ENCODE results near the gene FIS1. TPM values are rescaled to one million over a fixed set of nuclear protein-coding genes. Genes with fewer than 3 reads are reported as not detected.
A peak's percentile ranks its signal among the peaks of the same experiment; 100 is the strongest.
"Not testable (repeated sequence)": the region's sequence is repeated elsewhere in the genome, so short reads cannot be mapped to it uniquely, and the experiment has no call there.

The FIS1 gene
- total RNA-seq, 1 donor from 2014 or later, result 209 TPM

DNA sequence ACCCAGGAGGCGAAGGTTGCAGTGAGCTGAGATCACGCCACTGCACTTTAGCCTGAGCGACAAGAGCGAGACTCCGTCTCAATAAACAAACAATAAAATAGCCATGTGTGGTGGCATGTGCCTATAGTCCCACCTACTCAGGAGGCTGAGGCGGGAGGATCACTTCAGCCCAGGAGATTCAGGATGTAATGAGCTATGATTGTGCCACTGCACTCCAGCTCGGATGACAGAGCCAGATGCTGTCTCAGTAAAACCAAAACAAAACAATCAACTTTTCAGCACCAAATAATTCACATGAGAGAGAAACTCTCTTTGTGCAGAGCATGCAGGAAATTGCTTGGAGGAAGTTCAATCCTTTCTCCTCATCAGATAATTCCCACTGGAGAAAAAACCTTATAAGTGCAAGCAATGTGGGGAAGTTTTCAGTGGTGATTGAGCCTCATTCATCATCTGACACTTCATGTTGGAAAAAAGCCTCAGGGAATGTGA is 13.4 kb upstream of the FIS1 start:
- no peak for DNase-seq (ENCODE audit: low read depth)
- FAIRE-seq, result no peak
- TF ChIP-seq, protein P1, sequence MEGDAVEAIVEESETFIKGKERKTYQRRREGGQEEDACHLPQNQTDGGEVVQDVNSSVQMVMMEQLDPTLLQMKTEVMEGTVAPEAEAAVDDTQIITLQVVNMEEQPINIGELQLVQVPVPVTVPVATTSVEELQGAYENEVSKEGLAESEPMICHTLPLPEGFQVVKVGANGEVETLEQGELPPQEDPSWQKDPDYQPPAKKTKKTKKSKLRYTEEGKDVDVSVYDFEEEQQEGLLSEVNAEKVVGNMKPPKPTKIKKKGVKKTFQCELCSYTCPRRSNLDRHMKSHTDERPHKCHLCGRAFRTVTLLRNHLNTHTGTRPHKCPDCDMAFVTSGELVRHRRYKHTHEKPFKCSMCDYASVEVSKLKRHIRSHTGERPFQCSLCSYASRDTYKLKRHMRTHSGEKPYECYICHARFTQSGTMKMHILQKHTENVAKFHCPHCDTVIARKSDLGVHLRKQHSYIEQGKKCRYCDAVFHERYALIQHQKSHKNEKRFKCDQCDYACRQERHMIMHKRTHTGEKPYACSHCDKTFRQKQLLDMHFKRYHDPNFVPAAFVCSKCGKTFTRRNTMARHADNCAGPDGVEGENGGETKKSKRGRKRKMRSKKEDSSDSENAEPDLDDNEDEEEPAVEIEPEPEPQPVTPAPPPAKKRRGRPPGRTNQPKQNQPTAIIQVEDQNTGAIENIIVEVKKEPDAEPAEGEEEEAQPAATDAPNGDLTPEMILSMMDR (IDR thresholded peaks at IDR 0.05; ENCODE audit: insufficient read depth, low read length, severe bottlenecking), result no peak
- Histone ChIP-seq H3K27me3 (ENCODE audit: control insufficient read depth, insufficient read depth, low read length) (no peaks in the 10 kb centered on the region), H3K4me3 (ENCODE audit: low read depth, low read length) (no peak overlapping the region), H3K36me3 (ENCODE audit: control insufficient read depth, insufficient read depth, low read length) (no peaks in the 10 kb centered on the region)

DNA sequence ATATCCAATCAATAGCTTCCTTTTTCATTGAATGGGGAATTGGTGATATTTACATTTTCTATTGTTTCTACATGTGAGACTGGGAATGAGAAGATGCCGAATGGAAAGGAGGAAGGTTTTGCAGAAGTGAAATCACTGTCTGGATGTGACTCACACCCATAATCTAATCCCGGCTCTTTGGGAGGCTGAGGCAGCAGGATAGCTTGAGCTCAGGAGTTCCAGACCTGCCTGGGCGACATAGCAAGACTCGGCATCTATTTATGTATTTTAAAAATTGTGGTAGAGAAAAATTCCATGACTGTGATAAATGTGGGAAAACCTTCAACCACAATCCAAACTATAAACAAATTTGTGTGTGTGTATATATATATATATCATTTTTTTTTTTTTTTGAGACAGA is 10.9 kb upstream of the FIS1 start:
- FAIRE-seq (no peak), DNase-seq (ENCODE audit: low read depth) (peak; percentile 20)
- no peak overlapping the region for H3K4me3 ChIP-seq (ENCODE audit: low read depth, low read length)
- no peaks in the 10 kb centered on the region for H3K36me3 ChIP-seq (ENCODE audit: control insufficient read depth, insufficient read depth, low read length)
- H3K27me3 ChIP-seq (ENCODE audit: control insufficient read depth, insufficient read depth, low read length), result no peaks in the 10 kb centered on the region
- TF ChIP-seq, protein P1 (IDR thresholded peaks at IDR 0.05; ENCODE audit: insufficient read depth, low read length, severe bottlenecking), result no peak

DNA sequence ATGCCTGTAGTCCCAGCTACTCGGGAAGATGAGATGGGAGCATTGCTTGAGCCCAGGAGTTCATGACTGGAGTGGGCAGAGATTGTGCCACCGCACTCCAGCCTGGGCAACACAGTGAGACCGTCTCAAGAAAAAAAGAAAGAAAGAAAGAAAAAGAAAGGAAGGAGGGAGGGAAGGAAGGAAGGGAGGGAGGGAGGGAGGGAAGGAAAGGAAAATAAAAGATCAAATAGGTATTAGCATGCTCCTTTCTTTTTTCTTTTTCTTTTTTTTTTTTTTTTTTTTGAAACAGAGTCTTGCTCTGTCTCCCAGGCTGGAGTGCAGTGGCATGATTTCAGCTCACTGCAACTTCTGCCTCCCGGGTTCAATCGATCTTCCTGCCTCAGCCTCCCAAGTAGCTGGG is 8.3 kb upstream of the FIS1 start:
- H3K4me3 ChIP-seq (ENCODE audit: low read depth, low read length); H3K36me3 ChIP-seq (ENCODE audit: control insufficient read depth, insufficient read depth, low read length); DNase-seq (ENCODE audit: low read depth); H3K27me3 ChIP-seq (ENCODE audit: control insufficient read depth, insufficient read depth, low read length); FAIRE-seq: not testable (repeated sequence)

DNA sequence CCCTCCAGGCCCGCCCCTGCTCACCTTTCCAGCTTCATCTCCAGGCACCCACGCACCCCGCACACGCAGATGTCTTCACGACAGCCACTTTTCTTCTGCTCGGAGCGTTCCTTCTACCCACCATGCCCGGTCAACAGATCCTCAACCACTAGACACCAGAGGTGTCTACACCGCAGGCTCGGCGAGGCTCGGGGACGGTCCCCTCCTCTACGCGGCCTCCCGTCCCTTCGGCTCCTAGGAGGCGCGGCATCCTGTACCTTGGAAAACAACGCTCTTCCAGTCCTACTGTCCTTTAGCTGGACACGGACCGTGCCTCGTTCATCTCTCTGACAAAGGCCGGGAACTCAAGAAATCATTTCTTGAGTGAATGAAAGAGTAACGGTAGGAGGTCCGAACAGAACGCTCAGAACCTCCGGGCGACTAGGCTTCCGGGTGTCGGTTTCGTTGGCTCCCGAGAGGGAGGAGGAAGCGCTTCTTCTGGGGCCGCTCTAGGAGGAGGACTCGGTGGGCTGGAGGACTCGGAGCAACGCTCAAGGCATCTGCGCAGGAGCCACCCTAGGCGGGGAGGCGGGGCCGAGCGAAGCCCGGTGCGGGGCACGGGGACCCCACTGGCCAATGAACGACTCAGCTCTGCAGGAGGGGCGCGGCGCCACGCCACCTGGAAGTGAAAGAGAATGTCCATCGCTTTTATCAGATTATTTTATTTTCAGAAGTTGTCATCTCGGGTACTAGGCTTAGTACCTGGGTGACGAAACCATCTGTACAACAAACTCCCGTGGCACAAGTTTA is 7.2 kb upstream of the FIS1 start:
- FAIRE-seq (no peak), DNase-seq (ENCODE audit: low read depth) (peak; percentile 93)
- Histone ChIP-seq H3K27me3 (ENCODE audit: control insufficient read depth, insufficient read depth, low read length) (no peaks in the 10 kb centered on the region), H3K4me3 (ENCODE audit: low read depth, low read length) (peak overlapping the region; percentile 93), H3K36me3 (ENCODE audit: control insufficient read depth, insufficient read depth, low read length) (peaks cover 2% of the 10 kb centered on the region)
- TF ChIP-seq, protein P1 (IDR thresholded peaks at IDR 0.05; ENCODE audit: insufficient read depth, low read length, severe bottlenecking), result no peak

DNA sequence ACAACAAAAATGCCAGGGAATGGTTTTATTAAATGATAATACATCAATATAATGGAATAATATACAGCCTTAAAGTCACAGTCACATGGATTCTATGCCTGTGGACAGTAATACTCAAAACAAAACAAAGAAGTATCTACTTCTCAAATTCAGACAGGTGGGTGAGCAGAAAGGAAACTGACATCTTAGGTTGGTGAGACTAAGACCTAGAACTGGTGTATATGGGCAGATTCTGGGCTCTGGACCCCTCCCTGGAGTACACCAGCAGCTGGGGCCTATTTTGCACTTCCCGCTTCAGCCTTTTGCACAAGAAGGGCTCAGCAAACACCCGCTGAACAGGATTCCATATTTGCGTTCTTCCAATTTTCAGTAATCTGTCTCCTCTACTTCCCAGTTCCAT is 5.4 kb upstream of the FIS1 start:
- no peak for FAIRE-seq
- no peak for DNase-seq (ENCODE audit: low read depth)
- H3K4me3 ChIP-seq (ENCODE audit: low read depth, low read length), result no peak overlapping the region

DNA sequence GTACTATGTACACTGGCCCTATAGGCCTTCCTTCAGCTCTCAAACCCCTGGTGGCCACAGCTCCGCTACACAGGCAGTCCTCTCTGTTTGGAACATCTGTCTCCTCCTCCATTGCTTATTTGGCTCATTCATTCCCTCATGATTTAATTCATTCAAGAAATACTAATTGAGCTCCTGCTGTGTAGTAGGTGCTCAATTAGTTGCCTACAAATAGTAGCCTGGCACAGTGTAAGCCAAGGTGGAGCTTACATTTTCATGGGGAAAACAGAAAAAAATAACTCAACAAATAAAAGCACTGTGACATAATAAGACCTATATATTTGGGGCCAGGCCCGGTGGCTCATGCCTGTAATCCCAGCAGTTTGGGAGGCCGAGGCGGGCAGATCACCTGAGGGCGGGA is 3.4 kb upstream of the FIS1 start:
- DNase-seq (ENCODE audit: low read depth) (no peak), FAIRE-seq (no peak)
- TF ChIP-seq, protein P1 (IDR thresholded peaks at IDR 0.05; ENCODE audit: insufficient read depth, low read length, severe bottlenecking), result no peak
- no peaks in the 10 kb centered on the region for H3K27me3 ChIP-seq (ENCODE audit: control insufficient read depth, insufficient read depth, low read length)
- H3K4me3 ChIP-seq (ENCODE audit: low read depth, low read length), result no peak overlapping the region
- peaks cover 2% of the 10 kb centered on the region for H3K36me3 ChIP-seq (ENCODE audit: control insufficient read depth, insufficient read depth, low read length)

More for the DNA sequence above, 5.4 kb upstream of the FIS1 start:
- TF ChIP-seq, protein P1 (IDR thresholded peaks at IDR 0.05; ENCODE audit: insufficient read depth, low read length, severe bottlenecking), result no peak
- H3K36me3 ChIP-seq (ENCODE audit: control insufficient read depth, insufficient read depth, low read length), result peaks cover 2% of the 10 kb centered on the region
- no peaks in the 10 kb centered on the region for H3K27me3 ChIP-seq (ENCODE audit: control insufficient read depth, insufficient read depth, low read length)
